MG63 (cell line): ENCODE data around the gene PTDSS2. TPM values are rescaled to one million over a fixed set of nuclear protein-coding genes. Genes with fewer than 3 reads are reported as not detected.
"Not testable (repeated sequence)": the region's sequence is repeated elsewhere in the genome, so short reads cannot be mapped to it uniquely, and the experiment has no call there.

Experiments
- DNase-seq: peaks from one replicate; pipeline ENCODE4 v3.0.0-alpha.2; 2020
- H3K27me3 ChIP-seq: fragments of 250-450 bp; sonication (Bioruptor Pico); 2 replicates; pipeline ENCODE4 v1.5.1; 2020; ENCODE audit warnings: mild to moderate bottlenecking, moderate library complexity
- H3K36me3 ChIP-seq: fragments of 250-450 bp; sonication (Bioruptor Pico); 2 replicates; pipeline ENCODE4 v1.5.1; 2020; ENCODE audit warnings: mild to moderate bottlenecking, moderate library complexity
- H3K4me3 ChIP-seq: fragments of 250-450 bp; sonication (Bioruptor Pico); 2 replicates; pipeline ENCODE4 v1.5.1; 2020; ENCODE audit warnings: mild to moderate bottlenecking, moderate library complexity
- H3K9me3 ChIP-seq: fragments of 250-450 bp; sonication (Bioruptor Pico); 2 replicates; pipeline ENCODE4 v1.5.1; 2020; ENCODE audit warnings: mild to moderate bottlenecking, moderate library complexity
- total RNA-seq: library from RNA; depleted of rRNA; stranded (reverse); fragments of >200 nt; shearing (Covaris generic); gene quantifications from 2 replicates; pipeline ENCODE4 v1.2.3, GENCODE V29; 2014; ENCODE audit warnings: low replicate concordance

Gene PTDSS2
- total RNA-seq, 1 experiment from 2014 or later: 43.3 TPM

DNA sequence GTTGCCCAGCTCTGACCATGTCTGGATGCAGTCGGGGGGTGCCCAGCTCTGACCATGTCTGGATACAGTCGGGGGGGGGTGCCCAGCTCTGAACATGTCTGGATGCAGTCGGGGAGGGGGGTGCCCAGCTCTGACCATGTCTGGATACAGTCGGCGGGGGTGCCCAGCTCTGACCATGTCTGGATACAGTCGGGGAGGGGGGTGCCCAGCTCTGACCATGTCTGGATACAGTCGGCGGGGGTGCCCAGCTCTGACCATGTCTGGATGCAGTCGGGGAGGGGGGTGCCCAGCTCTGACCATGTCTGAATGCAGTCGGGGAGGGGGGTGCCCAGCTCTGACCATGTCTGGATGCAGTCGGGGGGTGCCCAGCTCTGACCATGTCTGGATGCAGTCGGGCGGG lies 39.4 kb upstream of the PTDSS2 start:
- DNase-seq, H3K36me3 ChIP-seq, H3K4me3 ChIP-seq, H3K27me3 ChIP-seq, H3K9me3 ChIP-seq: not testable (repeated sequence)

DNA sequence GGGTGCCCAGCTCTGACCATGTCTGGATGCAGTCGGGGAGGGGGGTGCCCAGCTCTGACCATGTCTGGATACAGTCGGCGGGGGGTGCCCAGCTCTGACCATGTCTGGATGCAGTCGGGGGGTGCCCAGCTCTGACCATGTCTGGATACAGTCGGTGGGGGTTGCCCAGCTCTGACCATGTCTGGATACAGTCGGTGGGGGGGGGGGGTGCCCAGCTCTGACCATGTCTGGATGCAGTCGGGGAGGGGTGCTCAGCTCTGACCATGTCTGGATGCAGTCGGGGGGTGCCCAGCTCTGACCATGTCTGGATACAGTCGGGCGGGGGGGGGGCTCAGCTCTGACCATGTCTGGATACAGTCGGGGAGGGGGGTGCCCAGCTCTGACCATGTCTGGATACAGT lies 38.6 kb upstream of the PTDSS2 start:
- H3K36me3 ChIP-seq, H3K9me3 ChIP-seq, H3K4me3 ChIP-seq, DNase-seq, H3K27me3 ChIP-seq: not testable (repeated sequence)

DNA sequence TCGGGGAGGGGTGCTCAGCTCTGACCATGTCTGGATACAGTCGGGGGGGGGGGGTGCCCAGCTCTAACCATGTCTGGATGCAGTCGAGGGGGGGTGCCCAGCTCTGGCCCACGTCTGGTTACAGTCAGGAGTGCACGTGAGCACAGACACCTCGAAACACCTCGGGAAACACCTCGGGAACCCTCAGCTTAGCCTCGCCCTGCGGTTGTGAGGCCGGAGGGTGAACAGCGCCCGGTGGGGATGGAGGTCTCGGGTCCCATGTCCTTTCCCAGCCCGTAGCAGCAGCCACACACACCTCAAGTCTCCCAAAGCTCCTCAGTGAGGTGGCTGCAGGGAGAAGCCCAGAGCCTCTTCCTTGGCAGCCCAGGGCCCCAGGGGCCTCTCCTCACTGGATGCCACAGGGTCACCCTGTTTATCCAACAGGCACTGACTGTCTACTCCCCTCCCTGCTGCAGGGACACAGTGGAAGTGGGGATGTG lies 37.4 kb upstream of the PTDSS2 start:
- no peaks in the 10 kb centered on the region for H3K36me3 ChIP-seq
- DNase-seq: no peak
- H3K27me3 ChIP-seq: no peaks in the 10 kb centered on the region

DNA sequence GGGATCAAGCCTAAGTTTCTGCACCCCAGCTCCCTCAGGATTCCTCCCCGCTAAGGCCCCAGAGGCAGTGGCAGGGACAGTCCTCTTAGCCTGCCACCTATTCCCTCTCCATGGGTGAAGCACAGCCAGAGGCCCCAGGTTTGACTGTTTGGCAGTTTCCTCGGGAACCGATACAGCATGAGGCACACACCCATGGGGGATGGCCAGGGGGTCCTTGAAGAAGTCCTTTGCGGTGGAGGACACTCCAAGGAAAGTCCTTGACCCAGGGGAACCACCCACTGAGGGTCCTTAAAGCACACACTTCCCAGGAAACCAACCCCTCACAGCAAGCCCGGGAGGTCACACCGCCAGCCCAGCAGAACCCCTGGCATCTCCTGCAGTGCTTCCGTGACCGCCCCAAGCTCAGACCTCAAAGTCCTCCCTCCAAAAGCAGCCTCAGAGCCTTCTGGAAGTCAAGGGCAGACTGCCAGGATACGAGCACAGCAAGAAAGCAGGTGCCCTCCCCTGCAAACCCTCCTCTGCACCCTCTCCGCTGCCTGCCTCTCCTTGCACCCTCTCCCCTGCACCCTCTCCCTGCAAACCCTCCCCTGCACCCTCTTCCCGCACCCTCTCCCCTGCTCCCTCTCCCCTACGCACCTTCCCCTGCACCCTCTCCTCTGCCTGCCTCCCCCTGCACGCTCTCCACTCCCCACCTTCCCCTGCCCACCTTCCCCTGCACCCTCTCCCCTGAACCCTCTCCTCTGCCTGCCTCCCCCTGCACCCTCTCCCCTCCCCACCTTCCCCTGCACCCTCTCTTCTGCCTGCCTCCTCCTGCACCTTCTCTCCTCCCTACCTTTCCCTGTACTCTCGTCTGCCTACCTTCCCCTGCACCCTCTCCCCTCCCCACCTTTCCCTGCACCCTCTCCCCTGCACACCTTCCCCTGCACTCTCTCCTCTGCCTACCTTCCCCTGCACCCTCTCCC lies 36.7 kb upstream of the PTDSS2 start:
- no peaks in the 10 kb centered on the region for H3K9me3 ChIP-seq
- H3K27me3 ChIP-seq: no peaks in the 10 kb centered on the region
- H3K4me3 ChIP-seq: no peak overlapping the region
- H3K36me3 ChIP-seq: no peaks in the 10 kb centered on the region
- no peak for DNase-seq

More for the DNA sequence above, 37.4 kb upstream of the PTDSS2 start:
- no peaks in the 10 kb centered on the region for H3K9me3 ChIP-seq
- no peak overlapping the region for H3K4me3 ChIP-seq

DNA sequence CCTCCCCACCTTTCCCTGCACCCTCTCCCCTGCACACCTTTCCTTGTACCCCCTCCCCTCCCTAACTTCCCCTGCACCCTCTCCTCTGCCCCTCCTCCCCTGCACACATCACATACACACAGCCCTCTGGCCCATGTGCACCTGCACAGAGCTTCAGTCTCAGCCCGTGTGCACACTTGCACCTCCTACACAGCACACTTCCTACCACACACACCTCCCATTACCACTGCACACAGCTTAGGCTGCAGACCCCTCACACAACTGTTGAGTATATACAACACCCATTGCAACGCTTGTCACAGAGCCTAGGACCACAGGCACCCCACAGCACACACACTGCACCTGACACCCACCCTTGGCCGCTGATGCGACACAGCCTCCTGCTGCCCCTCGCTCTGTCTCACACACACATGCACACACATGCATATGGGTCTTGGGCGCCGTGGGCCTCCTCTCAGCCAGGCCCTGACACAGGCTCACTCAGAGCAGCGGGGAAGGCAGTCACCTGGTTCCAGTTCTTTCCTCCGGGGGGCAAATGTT lies 35.7 kb upstream of the PTDSS2 start:
- Histone ChIP-seq H3K36me3 (no peaks in the 10 kb centered on the region), H3K4me3 (no peak overlapping the region), H3K9me3 (no peaks in the 10 kb centered on the region), H3K27me3 (no peaks in the 10 kb centered on the region)
- no peak for DNase-seq

DNA sequence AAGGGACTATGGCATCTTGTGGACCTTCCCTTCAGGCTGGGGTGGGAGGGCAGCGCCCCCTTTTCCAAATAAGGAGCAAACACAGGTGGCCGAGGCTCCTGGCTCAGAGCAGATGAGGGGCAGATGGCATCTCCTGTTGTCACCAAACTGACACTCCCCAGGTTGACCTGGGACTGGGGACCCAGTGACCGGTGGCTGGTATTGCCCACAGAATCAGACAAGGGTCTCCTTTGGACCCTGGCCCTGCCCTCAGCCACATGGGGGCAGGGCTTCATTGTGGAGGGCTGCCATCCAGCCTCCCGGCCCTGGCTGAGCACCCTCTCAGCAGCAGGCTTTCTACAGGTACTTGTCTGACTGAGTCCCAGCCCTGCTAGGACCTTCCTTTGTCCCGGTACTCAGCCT lies 34.4 kb upstream of the PTDSS2 start:
- no peak for DNase-seq
- no peak overlapping the region for H3K4me3 ChIP-seq
- H3K27me3 ChIP-seq: no peaks in the 10 kb centered on the region
- no peaks in the 10 kb centered on the region for H3K36me3 ChIP-seq
- H3K9me3 ChIP-seq: no peaks in the 10 kb centered on the region

DNA sequence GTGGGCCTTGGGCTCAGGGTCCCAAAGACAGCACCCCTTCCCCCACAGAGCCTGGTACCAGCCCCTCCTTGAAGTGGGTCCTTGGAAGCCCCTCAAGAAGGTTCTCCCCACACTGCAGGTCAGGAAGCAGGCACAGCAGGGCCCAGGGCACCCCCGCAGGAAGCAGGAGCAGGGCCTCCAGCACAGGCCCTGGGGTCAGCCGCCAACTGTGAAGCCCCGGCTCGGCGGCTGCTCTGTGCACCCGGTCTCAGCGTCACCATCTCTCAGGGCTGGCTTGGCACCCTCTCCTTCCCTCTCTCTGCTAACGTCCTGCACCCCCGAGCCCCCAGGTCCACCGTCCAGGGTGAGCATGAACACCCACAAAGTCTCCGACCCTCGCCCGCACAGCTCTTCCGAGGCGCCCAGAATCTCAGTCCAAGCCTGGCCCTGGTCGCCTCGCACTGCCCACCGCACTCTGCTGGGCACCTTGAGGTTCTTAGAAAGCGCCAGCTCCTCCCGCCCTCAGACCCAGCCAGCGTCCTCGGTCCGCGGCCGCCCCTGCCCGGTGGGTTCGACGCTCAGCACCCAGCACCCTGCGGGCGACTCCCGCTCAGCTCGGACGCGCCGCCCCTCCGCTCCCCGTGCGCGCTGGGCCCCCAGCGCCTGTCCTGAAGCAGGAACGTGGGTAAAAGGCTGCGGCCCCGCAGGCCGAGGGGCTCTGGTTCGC lies 33.9 kb upstream of the PTDSS2 start:
- no peaks in the 10 kb centered on the region for H3K27me3 ChIP-seq
- H3K36me3 ChIP-seq: no peaks in the 10 kb centered on the region
- no peaks in the 10 kb centered on the region for H3K9me3 ChIP-seq
- no peak for DNase-seq
- H3K4me3 ChIP-seq: peak overlapping the region; percentile 44

DNA sequence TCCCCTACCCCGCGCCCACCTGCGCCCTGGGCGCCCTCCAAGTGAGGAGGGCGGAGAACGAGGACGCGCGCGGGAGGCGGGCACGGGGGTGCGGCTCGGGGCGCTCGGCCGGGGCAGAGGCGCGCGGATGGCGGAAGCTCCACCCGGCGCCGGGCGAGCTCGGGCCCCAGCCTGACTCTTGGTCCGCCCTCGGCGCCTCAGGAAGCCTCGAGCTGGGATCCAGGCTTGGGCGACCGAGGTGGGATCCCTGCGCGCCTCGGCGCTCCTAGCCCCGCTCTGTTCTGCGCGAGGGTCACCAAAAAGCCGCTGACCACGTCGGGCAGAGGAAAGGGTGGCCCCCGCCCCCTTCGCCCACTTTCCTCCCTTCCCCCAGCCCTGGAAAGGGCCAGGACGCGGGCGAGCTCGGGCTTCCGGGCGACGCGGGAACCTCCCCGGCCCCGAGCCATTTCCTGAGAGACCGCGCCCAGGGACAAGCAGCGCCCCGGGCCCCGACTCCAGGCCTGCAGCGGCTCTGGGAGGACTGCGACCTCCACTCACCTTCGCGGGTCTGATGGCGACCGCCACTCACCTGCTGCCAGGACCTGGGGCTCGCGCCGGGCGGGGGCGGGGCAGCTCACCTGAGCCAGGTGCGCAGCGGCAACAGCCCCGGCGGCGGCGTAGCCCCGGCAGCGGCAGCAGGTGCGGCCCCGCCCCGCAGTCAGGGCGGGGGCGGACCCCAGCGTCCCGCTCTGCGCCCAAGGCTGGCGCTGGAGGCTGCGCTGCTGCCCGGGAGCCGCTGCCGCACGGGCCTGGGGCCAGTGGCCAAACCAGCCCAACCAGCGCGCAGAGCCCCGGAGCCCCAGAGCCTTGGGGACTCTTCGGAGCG lies 33.1 kb upstream of the PTDSS2 start:
- Histone ChIP-seq H3K36me3 (no peaks in the 10 kb centered on the region), H3K9me3 (no peaks in the 10 kb centered on the region), H3K4me3 (peak overlapping the region; percentile 44), H3K27me3 (no peaks in the 10 kb centered on the region)
- peak; percentile 52 for DNase-seq

DNA sequence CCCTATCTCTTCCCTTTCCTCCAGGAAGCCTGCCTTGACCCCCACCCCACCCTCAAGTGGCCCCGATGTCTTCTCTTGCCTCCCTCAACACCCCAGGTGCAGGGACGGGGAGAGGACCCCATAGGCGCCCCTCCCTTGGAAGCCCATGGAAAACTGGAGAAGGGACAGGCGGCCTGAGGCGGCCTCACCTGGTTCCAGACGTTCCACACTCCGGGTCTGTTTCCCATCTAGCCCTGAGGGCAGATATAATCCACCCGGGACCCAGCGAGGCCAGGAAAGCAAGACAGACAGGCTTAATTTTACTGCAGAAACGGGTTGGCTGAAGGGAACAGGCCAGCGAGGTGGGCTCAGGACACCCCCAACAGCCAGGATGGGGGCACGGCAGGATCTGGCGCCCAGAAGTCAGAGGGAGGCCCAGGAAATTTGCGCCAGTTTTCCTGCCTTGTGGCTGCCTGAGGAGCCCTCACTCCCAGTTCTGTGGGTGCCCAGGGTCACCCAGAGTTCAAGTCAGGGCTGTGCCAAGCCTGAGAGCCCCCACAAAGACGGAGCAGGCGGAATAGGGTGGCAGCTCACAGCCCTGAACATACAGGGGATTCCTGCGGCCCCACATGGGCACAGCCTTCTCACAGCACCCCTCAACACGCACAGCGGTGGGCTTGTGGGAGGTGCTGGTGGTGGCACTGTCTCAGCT lies 32.3 kb upstream of the PTDSS2 start:
- H3K9me3 ChIP-seq: no peaks in the 10 kb centered on the region
- DNase-seq: no peak
- H3K4me3 ChIP-seq: no peak overlapping the region
- H3K36me3 ChIP-seq: no peaks in the 10 kb centered on the region
- H3K27me3 ChIP-seq: no peaks in the 10 kb centered on the region

DNA sequence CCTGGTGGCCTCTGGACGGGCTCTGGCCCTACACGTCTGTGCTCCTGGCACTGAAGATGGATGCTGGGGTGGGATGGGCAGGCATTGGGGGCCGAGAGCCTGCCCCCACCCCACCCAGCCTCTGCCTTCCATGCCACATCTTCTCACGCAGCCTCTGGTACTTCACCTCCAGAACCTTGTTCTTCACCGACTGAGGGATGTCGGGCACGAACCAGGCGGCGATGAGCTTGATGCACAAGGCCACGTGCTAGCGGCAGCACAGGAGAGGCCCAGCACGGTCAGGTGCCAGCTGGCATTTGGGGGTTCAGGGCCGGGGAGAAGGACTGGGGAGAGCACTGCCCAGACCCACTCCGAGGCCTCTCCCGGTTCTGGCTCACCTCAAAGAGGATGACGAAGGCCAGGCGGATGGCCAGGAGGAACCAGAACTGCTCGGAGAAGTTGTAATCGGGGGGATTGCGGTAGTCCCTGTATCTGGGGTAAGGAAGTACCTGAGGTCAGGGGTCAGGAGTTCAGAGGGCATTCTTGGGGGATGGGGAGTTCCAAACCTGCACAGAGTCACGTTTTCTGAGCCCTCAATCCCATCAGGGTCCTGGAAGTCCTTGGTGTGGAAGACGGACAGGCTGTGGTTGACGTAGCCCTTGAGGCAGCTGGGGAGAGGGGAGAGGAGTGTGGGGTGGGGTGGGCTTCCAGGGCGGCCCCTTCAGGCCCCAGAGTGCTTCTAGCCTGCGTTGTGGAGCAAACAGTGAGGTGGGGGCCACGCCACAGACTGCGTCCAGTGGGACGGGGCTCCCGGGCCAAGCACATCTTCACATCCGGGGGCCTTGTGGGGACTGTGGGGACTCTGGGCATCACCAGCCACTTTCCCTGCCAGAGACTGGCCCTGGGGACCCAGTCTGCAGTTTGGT lies 31.5 kb upstream of the PTDSS2 start:
- Histone ChIP-seq H3K27me3 (no peaks in the 10 kb centered on the region), H3K4me3 (no peak overlapping the region), H3K36me3 (no peaks in the 10 kb centered on the region), H3K9me3 (no peaks in the 10 kb centered on the region)
- no peak for DNase-seq

DNA sequence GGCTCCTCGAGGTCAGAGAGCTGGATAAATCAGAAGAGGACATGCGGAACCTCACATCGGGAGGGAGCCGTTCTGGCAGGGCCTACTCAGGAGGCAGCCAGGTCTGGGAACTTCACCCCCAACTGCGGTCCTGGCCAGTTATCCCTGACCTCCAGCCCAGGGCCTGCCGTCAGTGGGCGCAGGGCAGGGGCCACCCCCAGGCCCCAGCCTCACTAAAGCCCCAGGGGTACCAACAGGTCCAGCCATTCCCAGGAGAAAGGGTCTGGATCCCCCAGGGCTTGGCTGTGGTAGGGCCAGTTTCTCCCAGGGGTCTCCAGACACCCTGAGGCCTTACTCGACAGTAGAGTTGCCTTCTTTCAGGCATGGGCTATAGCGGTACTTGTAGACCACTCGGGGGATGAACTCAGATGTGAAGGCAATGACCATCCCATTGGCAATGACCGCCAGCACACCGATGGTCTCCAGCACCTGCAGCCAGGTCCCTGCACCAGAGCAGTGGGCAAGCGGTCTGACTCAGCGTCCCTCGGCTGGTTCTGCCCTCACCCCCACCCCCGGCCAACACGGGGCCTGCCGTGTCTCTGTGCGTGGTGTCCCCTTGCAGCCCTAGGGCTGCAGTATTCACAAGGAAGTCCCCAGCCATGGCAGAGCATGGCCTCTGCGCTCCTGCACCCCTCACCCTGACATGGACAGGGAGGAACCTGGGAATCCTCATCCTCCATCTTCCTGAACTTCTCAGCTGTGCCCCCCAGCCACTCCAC lies 30.7 kb upstream of the PTDSS2 start:
- no peaks in the 10 kb centered on the region for H3K9me3 ChIP-seq
- DNase-seq: no peak
- H3K27me3 ChIP-seq: no peaks in the 10 kb centered on the region
- H3K4me3 ChIP-seq: no peak overlapping the region
- H3K36me3 ChIP-seq: no peaks in the 10 kb centered on the region

DNA sequence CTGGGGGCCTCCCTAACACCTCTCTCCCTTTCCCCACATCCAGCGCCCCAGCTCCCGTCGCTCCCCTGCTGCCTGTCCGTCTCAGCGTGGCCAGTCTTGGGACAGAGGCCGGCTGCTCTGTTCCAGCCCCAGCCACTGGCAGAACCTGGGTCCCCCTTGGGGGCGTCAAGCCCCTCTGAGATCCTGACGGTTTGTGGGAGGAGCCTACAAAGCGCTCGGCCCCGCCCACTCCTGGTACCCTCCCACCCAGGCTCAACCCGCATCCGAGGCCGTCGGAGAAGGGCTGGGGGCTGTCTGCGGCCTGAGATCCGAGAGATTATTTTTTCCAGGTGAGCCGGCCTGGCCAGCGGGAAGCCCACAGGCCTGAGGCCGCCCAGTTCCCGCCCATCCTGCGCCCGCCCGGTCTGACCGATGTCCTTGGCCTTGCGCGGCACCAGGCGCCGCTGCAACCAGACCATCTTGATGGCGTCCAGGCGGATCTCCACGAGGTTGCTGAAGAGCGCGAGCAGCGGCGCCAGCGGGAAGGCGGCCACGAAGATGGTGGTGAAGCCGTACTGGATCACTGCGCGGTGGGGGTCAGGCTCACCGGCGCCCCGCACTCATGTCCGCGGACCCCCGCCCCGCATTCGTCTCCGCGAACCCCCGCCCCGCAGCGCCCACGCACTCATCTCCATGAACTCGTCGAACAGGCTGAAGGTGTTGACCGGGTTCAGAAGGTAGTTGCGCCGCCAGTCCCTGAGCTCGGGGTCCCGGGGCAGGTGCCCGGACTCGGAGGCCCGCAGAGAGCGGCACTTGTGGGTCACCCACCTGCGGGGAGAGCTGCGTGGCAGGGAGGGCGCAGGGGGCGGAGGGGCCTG lies 29.8 kb upstream of the PTDSS2 start:
- H3K4me3 ChIP-seq: no peak overlapping the region
- no peaks in the 10 kb centered on the region for H3K36me3 ChIP-seq
- H3K9me3 ChIP-seq: no peaks in the 10 kb centered on the region
- no peak for DNase-seq
- no peaks in the 10 kb centered on the region for H3K27me3 ChIP-seq

DNA sequence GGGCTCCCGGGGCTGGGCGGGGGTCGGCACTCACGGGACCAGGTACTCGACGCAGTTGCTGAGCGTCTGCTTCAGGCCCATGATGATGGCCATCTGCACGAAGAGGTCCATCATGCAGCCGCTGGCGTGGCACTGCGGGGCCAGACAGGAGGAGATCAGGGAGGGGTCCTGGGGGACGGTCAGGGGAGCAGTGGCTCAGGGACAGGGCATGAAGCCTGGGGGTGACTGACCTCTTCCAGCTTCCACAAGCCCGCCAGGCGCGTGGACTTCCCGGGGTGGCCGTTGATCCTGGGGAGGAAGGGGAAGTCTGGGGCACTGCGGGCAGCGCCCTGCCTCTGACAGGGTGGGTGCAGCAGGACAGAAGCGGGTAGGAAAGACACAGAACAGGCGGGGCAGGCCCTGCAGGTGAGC lies 29.2 kb upstream of the PTDSS2 start:
- Histone ChIP-seq H3K4me3 (no peak overlapping the region), H3K27me3 (no peaks in the 10 kb centered on the region), H3K36me3 (no peaks in the 10 kb centered on the region), H3K9me3 (no peaks in the 10 kb centered on the region)
- DNase-seq: no peak

DNA sequence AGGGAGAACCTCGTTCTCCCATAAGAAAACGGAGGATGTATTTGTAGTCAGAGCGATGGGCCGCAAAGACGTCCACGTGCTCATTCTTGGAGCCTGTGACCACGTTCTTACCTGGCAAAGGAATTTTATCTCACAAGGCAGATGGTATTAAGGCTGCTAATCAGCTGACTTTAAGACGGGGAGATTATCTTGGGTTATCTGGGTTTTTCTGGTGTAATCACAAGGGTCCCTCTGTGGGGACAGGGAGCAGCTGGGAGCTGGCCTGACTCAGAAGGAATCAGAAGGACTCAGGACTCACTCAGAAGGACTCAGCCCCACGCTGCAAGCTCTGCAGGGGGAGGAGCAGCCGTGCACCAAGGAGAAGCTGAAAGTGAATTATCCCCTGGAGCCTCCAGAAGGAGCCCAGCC lies 27.8 kb upstream of the PTDSS2 start:
- no peaks in the 10 kb centered on the region for H3K36me3 ChIP-seq

More for the DNA sequence above, 27.8 kb upstream of the PTDSS2 start:
- no peak for DNase-seq
- H3K27me3 ChIP-seq: no peaks in the 10 kb centered on the region
- no peaks in the 10 kb centered on the region for H3K9me3 ChIP-seq
- H3K4me3 ChIP-seq: no peak overlapping the region
